Stimulated activated CD8-positive, alpha-beta memory T cell treated with anti-CD3 and anti-CD28 coated beads, Interleukin-4, amount 100 ng/mL, for 4 hours (primary cell): ENCODE data around the gene RNF182.
"Not testable (repeated sequence)": the region's sequence is repeated elsewhere in the genome, so short reads cannot be mapped to it uniquely, and the experiment has no call there.

Source experiments
- DNase-seq, 2 donors: peaks; one replicate each; pipeline ENCODE4 v3.0.0-alpha.2; 2020; ENCODE audit warnings: low read depth in 2 of 2, low spot score in 1 of 2

The RNF182 gene

DNA sequence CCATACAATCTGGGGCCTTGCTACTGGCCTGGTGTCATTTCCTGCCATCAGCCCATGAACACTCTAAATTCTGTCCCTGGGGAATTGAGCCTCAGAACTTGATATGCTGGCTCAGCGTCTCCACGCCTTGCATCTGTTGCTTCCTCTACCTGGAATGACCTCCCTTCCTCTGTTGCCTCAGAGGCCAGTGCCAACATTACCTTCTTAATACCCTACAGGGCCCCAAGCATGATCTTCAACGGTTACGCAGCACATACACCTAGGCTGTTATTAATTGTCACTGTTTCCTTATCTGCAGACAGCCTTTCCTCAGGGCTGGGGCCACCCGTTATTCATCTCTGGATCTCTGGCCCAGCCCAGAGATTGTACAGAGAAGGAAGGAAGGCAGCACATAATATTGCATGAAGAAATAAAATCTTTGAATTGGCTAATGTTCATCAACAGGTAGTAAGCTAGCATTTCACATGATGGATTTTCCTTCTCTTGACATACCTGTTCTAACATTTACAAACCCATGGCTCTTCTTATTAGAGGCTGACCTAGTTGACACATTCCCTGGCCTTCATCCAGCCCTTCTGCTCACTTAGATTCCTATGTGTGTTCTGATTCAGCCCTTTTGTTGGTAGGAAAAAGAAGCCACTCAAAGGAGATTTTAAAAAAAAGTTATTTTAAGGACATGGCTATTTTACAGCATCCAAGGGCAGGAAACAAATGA, 8.4 kb upstream of the RNF182 start:
- DNase-seq = no peak

DNA sequence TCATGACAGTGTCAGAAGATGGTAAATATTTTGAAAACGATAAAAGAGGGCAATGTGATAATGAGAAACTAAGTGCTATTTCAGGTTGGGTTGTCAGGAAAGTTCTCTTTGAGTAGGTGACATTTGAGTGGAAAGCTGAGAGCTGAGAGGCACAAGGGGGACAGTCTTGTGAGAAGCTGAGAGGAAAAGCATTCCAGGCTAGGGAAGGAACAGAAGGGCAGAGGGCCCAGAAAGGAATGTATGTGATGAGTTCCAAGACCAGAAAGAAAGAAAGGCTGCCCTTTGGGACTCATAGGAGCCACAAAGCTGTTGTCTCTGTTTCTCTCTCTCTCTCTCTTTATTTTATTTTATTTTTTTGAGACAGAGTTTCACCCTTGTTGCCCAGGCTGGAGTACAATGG, 7.6 kb upstream of the RNF182 start:
- no peak for DNase-seq

DNA sequence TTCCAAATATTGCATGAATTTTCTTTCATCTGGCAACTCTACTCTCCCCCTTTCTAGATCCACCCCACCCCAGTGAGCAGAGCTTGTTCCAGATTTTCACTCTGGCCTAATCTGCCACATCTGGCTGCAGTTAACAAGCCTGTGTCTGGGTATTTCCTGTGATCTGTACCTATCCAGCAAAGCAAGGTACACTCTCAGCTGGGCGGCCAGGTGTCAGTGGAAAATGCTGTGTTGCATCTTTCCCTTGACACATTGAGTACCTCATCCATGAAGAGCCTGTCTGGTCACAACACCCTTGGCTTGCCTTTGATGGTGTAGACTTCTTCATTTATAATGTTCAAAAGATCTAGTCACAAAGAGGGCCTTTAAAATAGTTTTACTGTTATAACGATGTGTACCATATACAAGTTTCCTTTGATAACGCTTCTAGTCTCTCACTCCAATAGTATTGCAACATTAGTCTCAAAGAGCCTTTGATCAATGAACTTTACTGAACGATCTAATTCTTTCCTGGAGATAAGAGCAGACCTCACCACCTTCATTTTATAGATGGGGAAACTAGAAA, 6.0 kb upstream of the RNF182 start:
- no peak for DNase-seq

DNA sequence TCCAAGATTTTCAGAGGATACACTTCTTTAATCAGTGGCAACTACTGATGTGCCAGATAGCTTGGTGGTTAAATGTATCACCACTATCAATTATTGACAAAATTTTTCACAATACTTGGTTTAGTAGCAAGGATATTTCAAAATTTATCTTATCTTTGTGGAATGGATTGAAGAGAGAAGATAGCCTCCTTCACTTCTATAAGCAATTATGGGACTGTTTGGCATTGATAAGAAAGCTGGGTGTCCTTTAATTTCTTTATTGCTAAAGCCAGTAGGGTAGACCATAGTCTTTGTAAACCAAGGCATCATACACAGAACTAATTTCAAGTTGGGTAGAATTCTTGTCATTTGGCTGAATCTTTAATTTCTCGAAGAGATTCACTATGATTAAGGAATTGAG, 4.9 kb upstream of the RNF182 start:
- no peak for DNase-seq

DNA sequence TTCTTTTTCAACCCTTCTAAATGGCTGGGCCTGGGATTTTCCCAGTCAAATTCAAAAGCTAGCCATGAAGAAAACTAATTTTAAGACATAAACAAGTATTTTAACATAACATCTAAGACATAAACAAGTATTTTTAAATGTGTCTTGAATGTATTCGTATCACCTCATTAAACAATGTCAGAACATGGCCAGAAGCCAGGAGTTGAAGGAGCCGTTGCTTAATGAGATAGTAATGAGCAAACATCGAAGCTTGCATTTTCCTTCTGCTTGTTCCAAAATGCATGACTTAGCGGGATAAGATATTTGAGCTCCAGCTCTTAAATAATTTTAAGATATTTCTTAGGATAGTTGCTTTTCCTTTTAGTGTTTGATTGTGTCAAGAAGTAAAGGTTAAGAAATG, 4.2 kb upstream of the RNF182 start:
- DNase-seq = no peak

DNA sequence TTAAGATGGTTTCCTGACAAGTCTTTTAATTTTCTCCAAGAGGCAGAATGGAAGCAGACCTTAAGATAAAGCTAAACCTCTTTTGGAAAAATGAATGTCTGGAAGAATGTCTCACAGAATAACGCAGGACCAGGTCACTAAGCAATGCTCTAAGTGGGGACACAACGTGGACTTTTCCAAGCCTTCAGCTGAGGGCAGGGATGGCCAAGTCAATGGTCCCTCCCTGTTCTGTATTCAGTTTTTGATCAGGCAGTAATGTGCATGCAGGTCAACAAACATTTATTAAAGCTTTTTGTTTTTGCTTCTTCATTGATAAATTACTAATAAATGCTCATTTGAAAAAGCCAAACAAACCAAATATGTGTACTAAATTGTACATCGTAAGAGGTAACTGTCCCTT, 2.0 kb upstream of the RNF182 start:
- no peak for DNase-seq

DNA sequence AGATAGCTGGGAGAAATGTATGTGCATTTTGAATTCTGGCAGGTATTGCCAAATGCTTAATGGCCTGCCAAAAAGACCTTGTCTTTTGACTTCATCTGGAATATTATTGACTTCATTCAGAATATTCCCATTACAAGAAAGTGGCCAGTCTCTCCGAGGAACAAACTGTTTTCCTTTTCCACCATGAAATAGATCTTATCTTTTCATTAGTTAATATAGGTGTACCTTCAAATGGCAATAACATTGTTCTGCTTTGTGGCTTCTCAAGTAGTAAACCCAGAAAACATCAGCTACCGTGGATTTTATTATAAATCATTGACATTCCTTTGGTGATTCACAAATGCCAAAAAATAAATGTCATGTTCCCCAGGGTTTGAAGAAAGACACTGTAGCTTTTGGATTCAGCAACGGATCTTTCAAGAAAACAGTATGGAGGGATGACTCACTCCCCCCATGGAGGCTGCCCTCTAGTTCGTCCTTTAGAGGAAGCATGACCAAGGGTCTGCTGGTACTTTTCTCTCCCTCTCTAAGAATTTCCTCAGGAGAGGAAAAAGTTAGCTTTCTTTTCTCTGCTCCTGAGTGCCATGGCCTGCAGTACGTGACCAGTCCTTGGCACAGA, 1.1 kb upstream of the RNF182 start:
- no peak for DNase-seq

DNA sequence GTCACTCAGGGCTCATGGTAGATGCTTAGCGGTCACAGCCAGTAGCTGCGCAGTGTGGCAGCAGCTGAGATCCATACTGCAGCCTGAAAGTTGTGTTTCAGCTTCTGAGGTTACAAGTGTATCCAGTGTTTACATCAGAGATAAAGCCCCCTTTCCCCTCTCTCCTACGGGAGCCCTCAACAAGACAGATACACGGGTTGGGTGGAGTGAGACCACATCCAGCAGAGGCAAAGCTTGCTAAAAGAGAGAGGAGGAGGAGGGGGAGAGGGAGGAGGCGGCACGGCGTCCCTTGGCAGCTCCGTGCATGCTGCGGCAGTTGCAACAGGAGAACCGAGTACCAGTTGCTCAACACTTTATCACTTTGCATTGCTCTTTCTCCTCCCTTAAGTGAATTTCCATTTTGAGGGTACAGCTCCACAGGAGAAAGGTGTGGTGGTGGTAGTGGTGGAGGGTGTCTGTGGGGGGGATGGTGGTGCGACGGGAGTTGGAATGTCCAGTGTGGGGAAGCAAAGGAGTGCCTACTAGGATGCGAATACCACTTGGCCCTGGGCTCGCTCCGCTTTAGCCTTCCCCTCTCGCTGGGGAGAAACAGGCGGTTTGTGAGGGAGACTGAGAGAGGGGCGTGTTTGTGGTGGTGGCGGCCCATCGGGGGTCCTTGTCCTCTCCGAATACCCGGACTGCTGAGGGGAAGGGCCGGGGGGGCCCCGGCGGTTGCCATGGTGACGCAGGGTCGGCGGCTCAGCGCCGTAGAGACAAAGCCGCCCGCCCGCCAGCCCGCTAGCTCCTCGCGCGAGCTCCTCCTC, 405 bp upstream of the RNF182 start:
- DNase-seq = no peak

DNA sequence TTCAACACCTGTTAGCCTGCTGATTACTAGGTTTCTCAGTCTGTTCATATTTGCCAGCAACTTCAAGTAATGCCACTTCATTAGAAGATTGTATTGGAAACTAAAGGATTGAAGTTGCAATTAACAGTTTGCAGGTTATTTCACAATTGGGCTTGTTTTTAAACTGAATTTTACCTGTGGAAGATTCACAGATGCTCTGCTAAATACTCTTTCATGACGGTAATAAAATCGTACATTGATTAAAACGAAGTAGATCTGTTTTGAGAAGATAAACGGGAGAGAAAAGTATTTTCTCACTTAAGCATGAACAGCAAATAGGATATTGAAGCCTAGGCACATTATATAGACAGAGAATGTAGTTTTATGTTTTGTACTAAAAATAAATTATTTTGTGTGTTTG, 1.6 kb downstream of the RNF182 start:
- no peak for DNase-seq

DNA sequence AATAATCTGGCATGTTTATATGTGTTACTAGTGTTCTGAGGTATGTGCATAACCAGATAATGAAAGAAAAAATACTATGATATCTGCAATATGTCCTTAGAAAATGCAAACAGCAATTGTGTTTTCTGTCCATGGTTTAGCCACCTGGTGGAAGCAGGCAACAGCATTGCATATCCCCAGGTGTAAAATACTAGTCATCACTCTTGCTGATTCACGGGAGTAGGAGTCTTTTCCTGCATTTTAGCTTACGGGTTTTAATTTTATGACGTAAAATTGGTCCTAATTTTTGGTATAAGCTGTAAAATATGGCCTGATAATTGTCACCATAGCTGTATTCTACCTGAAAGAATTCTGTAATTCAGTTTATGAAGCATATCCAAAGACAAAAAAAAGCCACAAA, 2.5 kb downstream of the RNF182 start:
- no peak for DNase-seq

DNA sequence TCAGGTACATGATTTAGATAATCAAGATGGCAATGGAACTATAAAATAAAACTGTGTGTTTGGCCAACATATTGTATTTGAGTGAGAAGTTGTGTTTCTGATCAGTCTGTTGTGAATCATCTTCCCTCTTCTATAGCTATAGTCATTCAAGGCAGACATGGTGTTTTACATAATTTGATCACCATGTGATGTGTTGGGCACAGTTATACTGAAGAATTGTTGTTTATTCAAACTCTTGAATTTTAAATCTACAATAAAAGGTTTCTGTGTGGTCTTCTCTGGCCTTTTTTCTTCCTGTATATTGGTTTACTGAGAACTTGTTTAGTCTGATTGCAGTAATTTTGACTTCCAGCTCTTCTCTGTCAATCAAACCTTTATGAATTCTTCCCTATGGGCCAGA, 4.4 kb downstream of the RNF182 start:
- DNase-seq = no peak

DNA sequence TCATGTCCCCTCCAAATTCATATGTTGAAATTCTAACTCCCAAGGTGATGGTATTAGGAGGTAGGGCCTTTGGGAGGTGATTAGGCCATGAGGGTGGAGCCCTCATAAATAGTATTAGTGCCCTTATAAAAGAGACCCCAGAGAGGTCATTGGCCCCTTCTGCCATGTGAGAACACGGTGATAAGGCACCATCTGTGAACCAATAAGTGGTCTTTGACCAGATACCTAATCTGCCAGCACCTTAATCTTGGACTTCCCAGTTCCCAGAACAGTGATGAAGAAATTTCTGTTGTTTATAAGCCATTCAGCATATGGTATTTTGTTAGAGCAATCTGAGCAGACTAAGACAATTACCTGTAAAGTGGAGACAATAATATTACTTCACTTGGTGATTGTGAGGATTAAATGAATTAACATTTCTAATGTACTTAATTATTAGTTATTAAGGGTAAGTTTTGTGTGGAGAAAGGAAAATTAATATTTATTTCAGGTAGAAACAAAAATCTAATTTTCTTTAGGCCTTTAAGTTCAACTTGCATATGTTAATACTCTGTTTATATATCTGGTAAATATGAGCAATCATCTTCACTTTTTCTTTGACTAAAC, 7.1 kb downstream of the RNF182 start:
- DNase-seq = no peak

DNA sequence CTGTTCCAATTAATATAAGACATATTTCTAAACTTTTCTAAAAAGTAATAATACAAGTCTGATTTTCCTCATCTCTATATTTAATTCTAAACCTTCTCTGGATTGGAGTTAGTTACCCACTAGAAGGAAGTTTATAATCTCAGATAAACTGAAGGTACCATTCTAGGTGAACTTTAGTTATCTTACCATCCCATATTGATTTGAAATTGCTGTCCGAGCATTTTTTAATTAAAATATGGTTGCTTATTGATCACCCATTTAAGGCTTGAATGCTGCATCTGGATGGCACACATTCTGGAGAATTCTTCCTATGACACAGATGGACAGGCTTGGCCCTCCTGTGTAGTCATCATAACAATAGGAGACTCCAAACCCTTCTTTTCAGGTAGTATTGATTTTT, 8.0 kb downstream of the RNF182 start:
- no peak for DNase-seq

DNA sequence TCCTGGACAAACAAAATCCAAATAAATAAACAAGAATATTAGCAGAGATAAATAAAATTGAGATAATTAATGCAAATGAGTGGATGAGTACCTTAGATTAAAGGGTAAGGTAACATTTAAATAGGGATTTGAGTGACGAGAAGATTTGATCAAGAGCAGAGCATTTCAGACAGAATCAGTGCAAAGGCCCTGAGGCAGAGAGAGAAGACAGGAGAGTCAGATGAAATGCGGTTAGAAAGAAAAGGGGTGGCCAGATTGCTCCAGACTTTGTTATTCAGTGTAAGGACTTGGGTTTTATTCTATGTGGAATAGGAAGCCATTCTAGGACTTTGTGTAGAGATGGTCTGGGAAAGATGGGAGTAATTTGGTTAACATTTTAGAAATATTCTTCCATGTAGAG, 10.0 kb downstream of the RNF182 start:
- DNase-seq = no peak

DNA sequence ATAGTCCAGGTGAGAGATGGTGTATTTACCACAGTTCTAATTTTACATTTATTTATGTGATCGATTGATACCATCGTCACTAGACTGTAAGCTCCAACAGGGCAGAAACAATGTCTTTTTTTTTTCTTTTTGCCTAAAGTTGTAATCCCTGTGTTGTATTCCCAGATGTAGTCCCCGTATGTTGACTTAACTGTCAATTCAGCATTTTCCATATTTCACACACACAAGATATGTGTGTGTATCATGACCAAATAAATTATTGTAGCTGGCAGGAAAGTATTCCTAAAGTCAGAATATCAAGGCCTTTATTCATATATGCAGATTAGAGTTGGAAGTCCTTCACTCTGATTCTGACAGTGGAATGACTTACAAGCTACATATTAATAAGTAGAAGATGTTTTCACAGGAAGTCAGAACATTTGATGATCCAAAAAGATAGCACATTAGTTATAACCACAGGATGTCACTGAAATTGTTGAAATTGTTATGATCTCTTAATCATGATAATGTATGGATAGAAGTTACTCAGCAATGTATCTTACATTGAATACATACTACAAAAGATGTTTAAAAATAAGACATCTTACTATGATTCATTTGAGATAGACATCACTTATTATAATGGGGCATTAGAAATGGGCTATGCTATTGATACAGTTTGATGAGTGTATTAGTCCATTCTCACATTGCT, 10.6 kb downstream of the RNF182 start:
- DNase-seq = no peak

DNA sequence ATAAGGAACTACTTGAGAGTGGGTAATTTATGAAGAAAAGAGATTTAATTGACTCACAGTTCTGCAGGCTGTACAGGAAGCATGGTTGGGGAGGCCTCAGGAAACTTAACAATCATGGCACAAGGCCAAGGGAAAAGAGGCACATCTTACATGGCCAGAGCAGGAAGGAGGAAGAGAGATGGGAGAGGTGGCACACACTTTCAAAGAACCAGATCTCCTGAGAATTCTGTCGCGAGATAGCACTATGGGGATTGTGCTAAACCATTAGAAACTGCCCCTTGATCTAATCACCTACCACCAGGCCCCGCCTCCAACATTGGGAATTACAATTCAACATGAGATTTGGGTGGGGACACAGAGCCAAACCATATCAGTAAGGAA, 11.1 kb downstream of the RNF182 start:
- DNase-seq = not testable (repeated sequence)

DNA sequence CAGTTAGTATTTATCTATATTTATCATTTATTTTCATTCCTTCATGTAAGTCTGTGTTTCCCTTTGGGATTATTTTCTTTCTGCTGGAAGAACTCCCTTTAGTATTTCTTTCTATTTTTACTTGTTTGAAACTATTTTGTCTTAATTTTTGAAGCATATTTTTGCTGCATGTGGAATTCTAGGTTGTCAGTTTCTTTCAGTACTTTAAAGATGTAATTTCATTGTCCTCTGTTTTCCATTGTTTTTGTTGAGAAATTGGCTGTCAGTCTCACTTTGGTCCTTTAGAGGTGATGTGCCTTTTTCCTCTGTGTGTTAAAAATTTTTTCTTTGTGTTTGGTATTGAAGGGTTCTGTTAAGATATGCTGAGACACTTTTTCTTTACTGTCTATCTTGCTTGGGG, 17.1 kb downstream of the RNF182 start:
- no peak for DNase-seq

DNA sequence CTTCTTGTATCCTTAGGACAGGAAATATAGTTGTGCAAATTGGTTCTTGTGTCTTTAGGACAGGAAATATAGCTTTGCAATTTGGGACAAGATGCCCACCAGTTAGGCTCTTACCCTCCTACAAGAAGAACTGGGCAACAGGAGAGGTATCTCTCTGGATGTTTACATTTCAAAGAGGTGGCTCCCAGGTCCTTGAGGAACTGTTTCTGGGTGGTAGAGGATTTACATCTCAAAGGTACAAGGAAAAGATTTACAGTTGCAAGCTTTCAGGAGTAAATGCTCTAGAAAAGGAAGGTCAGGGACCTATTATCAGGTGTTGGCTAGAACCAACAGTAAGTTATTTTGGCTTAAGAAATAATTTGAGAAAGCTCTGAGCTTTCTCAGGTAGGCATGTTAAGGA, 19.2 kb downstream of the RNF182 start:
- DNase-seq = no peak

DNA sequence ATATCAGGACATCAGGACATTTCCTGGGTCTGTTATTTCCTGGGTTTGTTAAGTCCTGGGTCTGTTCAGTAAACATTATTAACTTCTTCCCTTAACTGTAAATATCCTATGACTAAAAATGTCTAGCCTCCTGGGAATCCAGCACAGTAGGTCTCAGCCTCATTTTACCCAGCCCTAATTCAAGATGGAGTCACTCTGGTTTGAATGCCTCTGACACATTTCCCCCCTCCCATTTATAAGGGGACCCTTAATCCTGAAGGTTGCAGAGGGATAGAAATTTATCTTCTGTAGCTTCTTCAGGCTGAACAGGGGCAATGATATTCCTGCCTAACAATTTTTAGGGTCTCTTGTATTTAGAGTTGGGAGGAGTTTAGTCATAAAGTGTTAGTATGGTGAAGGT, 21.8 kb downstream of the RNF182 start:
- DNase-seq = no peak

DNA sequence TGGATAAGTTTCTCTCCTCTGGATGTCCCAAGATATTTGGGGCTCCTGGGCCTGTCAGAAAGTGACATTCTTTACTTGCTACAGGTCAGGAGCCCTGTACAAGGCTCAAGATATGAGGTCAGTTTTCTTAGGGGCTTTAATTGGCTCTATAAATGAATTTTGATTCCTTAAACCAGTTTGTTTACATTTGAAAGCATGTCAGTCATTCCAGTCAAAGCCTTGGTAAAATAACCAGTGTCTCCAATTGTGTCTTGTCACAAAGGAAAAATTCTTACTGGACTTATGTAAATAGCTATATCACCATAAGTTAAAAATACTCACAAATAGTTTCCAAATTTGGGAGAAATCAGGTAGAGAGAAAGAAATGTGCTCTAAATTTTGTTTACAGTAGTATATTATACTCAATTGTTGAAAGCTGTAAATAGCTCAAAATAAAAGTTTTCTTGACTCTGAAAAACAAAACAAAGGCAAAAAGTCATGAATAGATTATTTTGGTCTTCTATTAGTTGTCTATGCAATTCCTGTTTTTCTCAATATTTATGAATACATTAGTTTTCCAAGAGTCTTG, 22.9 kb downstream of the RNF182 start:
- DNase-seq = no peak

DNA sequence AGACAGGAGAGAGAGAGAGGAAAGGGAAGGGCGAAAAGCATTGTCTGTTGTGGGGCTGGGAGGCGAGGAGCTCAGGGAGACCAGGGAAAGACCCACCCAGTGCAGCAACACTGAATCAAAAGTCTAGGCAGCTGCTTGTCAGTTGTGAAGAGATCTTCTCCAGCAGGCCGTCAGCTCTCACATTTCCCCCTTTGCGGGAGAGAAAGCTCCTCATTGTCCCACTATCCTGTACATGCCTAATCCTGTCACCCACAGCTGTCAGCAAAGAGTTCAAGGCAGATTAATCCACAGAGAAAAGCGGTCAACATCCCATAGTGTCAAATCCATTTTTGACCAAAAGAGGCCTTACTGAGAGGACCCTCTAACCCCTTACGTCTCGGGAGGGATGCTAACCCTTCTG, 27.3 kb downstream of the RNF182 start:
- no peak for DNase-seq
